Hepatocyte (in vitro differentiated cells): ENCODE measurements around the gene TNFSF11. TPM values are rescaled to one million over a fixed set of nuclear protein-coding genes. Genes with fewer than 3 reads are reported as not detected.

Source experiments
- DNase-seq: peaks from one replicate; pipeline ENCODE4 v3.0.0-alpha.2; 2016; ENCODE audit warnings: low spot score
- H2AFZ ChIP-seq: fragments of 200-600 bp; sonication (generic); 2 replicates; pipeline ENCODE4 v1.6.0; 2016; ENCODE audit warnings: antibody characterized with exemption, mild to moderate bottlenecking
- H3K27ac ChIP-seq: fragments of 200-600 bp; sonication (generic); 2 replicates; pipeline ENCODE4 v1.5.1; 2016; ENCODE audit warnings: mild to moderate bottlenecking
- H3K27me3 ChIP-seq: fragments of 200-600 bp; sonication (generic); 2 replicates; pipeline ENCODE4 v1.6.1; 2016
- H3K36me3 ChIP-seq: fragments of 200-600 bp; sonication (generic); replicated peaks from 2 replicates; pipeline ENCODE4 v1.5.1; 2016; ENCODE audit warnings: low read depth; ENCODE audit not compliant: insufficient read depth
- H3K4me1 ChIP-seq: fragments of 200-600 bp; sonication (generic); 2 replicates; pipeline ENCODE4 v1.5.1; 2016; ENCODE audit warnings: mild to moderate bottlenecking, moderate library complexity; ENCODE audit not compliant: insufficient read depth
- H3K4me2 ChIP-seq: fragments of 200-600 bp; sonication (generic); 2 replicates; pipeline ENCODE4 v1.6.0; 2016
- H3K4me3 ChIP-seq: fragments of 200-600 bp; sonication (generic); 2 replicates; pipeline ENCODE4 v1.5.1; 2016; ENCODE audit warnings: mild to moderate bottlenecking
- H3K79me2 ChIP-seq: fragments of 200-600 bp; sonication (generic); 2 replicates; pipeline ENCODE4 v1.6.0; 2017; ENCODE audit warnings: mild to moderate bottlenecking
- H3K9me2 ChIP-seq: fragments of 200-600 bp; sonication (generic); replicated peaks from 2 replicates; pipeline ENCODE4 v1.6.0; 2017; ENCODE audit warnings: mild to moderate bottlenecking; ENCODE audit not compliant: insufficient read depth
- H3K9me3 ChIP-seq: fragments of 200-600 bp; sonication (generic); 2 replicates; pipeline ENCODE4 v1.5.1; 2016; ENCODE audit warnings: low read depth, mild to moderate bottlenecking
- H4K20me1 ChIP-seq: fragments of 200-600 bp; sonication (generic); 2 replicates; pipeline ENCODE4 v1.6.0; 2016; ENCODE audit warnings: mild to moderate bottlenecking; ENCODE audit not compliant: insufficient read depth, poor library complexity, severe bottlenecking
- EZH2 ChIP-seq: fragments of 200-600 bp; sonication (generic); IDR thresholded peaks from 2 replicates; pipeline ENCODE4 v1.6.1; 2016; ENCODE audit warnings: antibody characterized with exemption, mild to moderate bottlenecking, borderline replicate concordance
- EZH2phosphoT487 ChIP-seq: fragments of 200-600 bp; sonication (generic); IDR thresholded peaks from one replicate; pipeline ENCODE4 v1.6.1; 2018; ENCODE audit warnings: antibody characterized with exemption, mild to moderate bottlenecking, low read depth, moderate library complexity; ENCODE audit not compliant: unreplicated experiment, severe bottlenecking
- WGBS: methylation state at CpG from one replicate; pipeline ENCODE4 v1.1.6; 2016; ENCODE audit warnings: low lambda C conversion rate; ENCODE audit errors: missing lambda C conversion rate; 5-methylcytosine and 5-hydroxymethylcytosine counted together
- polyA plus RNA-seq: library from polyadenylated mRNA; unstranded; fragments of >200 nt; fragmentation: Nextera tagmentation; extraction: Ambion mirVana; gene quantifications from 2 replicates; pipeline ENCODE4 v1.2.1, GENCODE V29; 2016
- total RNA-seq: library from RNA; depleted of rRNA; stranded (reverse); fragments of >200 nt; gene quantifications from 2 replicates; pipeline ENCODE4 v1.2.3, GENCODE V29; 2014
- TF ChIP-seq, protein P1 (sequence below): fragments of 200-600 bp; sonication (generic); IDR thresholded peaks from 2 replicates; pipeline ENCODE4 v1.5.1; 2016; ENCODE audit warnings: antibody characterized with exemption, mild to moderate bottlenecking; ENCODE audit not compliant: poor library complexity

Gene TNFSF11
- total and polyA plus RNA-seq, 2 experiments from 2014 or later: 0.83 TPM; not detected in 1

- H3K9me3 ChIP-seq: no peaks in the 10 kb centered on the region
- no peaks in the 10 kb centered on the region for H3K4me1 ChIP-seq
- H3K4me2 ChIP-seq: no peak overlapping the region
- WGBS: 82% methylated on average over 1 of the region's 1 CpG
- H3K79me2 ChIP-seq: no peaks in the 10 kb centered on the region
- no peaks in the 10 kb centered on the region for H3K27me3 ChIP-seq
- no peak overlapping the region for H2AFZ ChIP-seq
- H3K27ac ChIP-seq: no peak overlapping the region
- TF ChIP-seq EZH2phosphoT487 (no peak), EZH2 (no peak)
- TF ChIP-seq, protein P1, sequence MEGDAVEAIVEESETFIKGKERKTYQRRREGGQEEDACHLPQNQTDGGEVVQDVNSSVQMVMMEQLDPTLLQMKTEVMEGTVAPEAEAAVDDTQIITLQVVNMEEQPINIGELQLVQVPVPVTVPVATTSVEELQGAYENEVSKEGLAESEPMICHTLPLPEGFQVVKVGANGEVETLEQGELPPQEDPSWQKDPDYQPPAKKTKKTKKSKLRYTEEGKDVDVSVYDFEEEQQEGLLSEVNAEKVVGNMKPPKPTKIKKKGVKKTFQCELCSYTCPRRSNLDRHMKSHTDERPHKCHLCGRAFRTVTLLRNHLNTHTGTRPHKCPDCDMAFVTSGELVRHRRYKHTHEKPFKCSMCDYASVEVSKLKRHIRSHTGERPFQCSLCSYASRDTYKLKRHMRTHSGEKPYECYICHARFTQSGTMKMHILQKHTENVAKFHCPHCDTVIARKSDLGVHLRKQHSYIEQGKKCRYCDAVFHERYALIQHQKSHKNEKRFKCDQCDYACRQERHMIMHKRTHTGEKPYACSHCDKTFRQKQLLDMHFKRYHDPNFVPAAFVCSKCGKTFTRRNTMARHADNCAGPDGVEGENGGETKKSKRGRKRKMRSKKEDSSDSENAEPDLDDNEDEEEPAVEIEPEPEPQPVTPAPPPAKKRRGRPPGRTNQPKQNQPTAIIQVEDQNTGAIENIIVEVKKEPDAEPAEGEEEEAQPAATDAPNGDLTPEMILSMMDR: no peak
- H3K36me3 ChIP-seq: no peaks in the 10 kb centered on the region
- DNase-seq: peak; percentile 8
- H3K4me3 ChIP-seq: no peak overlapping the region
- no peaks in the 10 kb centered on the region for H4K20me1 ChIP-seq
- no peaks in the 10 kb centered on the region for H3K9me2 ChIP-seq
Observed at GRCh38 chr13:42649831-42650230, 75.9 kb downstream of the TNFSF11 start.

GRCh38 chr13:42650506-42650905, 76.6 kb downstream of the TNFSF11 start:
- no peaks in the 10 kb centered on the region for H3K9me3 ChIP-seq
- no peak overlapping the region for H3K4me3 ChIP-seq
- no peak overlapping the region for H3K27ac ChIP-seq
- no peaks in the 10 kb centered on the region for H3K79me2 ChIP-seq
- no peaks in the 10 kb centered on the region for H3K36me3 ChIP-seq
- H3K4me2 ChIP-seq: no peak overlapping the region
- TF ChIP-seq, protein P1: no peak
- TF ChIP-seq EZH2: no peak
- TF ChIP-seq EZH2phosphoT487: no peak
- H3K4me1 ChIP-seq: no peaks in the 10 kb centered on the region
- no peaks in the 10 kb centered on the region for H3K9me2 ChIP-seq
- H2AFZ ChIP-seq: no peak overlapping the region
- H3K27me3 ChIP-seq: no peaks in the 10 kb centered on the region
- no peaks in the 10 kb centered on the region for H4K20me1 ChIP-seq
- WGBS: 70% methylated on average over 3 of the region's 3 CpGs
- DNase-seq: no peak

DNA sequence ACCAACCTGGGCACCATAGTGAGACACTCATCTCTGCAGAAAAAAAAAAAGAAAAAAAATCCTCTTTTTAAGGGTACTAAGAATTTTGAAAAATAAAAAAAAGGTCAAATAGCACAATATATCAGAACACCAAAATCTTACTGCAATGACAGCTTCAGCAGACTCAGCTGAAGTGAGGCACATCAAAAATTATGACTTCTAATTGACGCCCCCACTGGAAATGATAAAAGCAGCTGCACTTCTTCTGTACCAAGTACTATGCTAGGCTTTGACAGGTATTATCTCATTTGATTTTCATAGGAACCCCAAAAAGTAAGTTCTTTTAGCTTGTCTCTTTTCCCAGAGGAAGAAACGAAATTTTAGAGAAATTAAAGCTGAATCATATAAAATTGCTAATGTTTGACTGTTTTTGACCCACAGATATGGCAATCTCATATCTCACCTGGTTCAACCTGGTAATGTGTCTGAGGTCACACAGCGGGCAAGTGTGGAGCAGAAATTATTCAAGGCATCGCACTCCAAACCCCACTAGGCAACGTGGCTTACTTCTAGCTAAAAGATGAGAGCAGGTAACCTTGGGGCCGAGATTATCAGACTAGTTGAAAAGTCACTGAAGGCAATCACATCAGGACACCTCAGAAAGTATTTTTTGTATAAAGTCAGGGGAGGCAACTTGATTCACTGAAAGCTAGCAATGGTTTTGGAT, 78.1 kb downstream of the TNFSF11 start:
- no peak for DNase-seq
- WGBS: 92% methylated on average over 6 of the region's 6 CpGs

More for the DNA sequence above, 78.1 kb downstream of the TNFSF11 start:
- no peak overlapping the region for H3K4me3 ChIP-seq
- TF ChIP-seq EZH2phosphoT487 (no peak), EZH2 (no peak)
- TF ChIP-seq, protein P1: no peak
- no peaks in the 10 kb centered on the region for H3K9me3 ChIP-seq
- H3K79me2 ChIP-seq: no peaks in the 10 kb centered on the region
- H3K36me3 ChIP-seq: no peaks in the 10 kb centered on the region
- peaks cover 7% of the 10 kb centered on the region for H3K4me1 ChIP-seq
- no peaks in the 10 kb centered on the region for H3K27me3 ChIP-seq
- no peak overlapping the region for H3K27ac ChIP-seq
- no peaks in the 10 kb centered on the region for H3K9me2 ChIP-seq
- no peak overlapping the region for H3K4me2 ChIP-seq
- no peaks in the 10 kb centered on the region for H4K20me1 ChIP-seq
- no peak overlapping the region for H2AFZ ChIP-seq
